GM20000 (cell line): Measurements from ENCODE around the gene GNG13.

Experiments used
- DNase-seq: peaks from one replicate; pipeline ENCODE4 v3.0.0; 2012; ENCODE audit warnings: low spot score
- TF ChIP-seq, protein P1 (sequence below): IDR thresholded peaks from 2 replicates; pipeline ENCODE4 v1.5.1; 2012; ENCODE audit warnings: mild to moderate bottlenecking, control low read depth; ENCODE audit errors: extremely low read depth, missing control alignments

The GNG13 gene

DNA sequence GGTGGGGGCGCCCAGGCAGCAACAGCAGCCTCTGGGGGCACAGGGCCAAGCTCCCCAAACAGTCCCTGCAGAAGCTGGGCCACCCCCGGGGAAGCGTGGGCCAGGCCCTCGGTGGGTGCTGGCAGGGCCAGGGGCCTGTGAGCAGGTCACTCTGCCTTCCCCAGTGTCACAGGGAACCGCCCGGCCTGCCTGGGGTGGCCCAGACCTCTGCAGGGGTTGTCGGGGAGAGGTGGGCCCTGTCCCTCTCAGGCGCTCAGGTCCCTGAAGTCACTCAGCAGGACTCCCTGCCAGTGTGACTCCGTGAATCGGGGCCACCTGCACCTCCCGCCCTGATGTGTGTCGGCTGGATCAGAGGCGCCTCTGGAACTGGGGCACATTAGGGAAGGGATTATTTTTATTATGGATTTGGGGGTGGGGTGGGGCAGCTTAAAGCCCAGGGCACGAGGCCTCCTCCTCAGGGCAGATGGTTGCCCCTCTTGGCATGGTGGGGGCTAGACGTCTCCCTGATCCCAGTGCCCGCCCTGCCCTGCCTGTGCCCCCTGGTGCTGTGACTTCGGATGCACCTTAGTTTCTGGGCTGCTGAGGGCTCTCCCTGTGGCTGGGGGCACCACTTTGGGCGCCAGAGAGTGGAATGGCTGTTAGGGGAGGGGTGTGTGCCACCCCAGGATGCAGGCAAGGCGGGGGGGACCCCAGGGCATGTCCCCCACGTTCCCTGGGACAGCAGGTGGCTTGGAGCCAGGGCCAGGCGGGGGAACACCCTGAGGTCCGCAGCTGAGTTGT is 1.2 kb upstream of the GNG13 start:
- TF ChIP-seq, protein P1, sequence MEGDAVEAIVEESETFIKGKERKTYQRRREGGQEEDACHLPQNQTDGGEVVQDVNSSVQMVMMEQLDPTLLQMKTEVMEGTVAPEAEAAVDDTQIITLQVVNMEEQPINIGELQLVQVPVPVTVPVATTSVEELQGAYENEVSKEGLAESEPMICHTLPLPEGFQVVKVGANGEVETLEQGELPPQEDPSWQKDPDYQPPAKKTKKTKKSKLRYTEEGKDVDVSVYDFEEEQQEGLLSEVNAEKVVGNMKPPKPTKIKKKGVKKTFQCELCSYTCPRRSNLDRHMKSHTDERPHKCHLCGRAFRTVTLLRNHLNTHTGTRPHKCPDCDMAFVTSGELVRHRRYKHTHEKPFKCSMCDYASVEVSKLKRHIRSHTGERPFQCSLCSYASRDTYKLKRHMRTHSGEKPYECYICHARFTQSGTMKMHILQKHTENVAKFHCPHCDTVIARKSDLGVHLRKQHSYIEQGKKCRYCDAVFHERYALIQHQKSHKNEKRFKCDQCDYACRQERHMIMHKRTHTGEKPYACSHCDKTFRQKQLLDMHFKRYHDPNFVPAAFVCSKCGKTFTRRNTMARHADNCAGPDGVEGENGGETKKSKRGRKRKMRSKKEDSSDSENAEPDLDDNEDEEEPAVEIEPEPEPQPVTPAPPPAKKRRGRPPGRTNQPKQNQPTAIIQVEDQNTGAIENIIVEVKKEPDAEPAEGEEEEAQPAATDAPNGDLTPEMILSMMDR: no peak
- DNase-seq: no peak

DNA sequence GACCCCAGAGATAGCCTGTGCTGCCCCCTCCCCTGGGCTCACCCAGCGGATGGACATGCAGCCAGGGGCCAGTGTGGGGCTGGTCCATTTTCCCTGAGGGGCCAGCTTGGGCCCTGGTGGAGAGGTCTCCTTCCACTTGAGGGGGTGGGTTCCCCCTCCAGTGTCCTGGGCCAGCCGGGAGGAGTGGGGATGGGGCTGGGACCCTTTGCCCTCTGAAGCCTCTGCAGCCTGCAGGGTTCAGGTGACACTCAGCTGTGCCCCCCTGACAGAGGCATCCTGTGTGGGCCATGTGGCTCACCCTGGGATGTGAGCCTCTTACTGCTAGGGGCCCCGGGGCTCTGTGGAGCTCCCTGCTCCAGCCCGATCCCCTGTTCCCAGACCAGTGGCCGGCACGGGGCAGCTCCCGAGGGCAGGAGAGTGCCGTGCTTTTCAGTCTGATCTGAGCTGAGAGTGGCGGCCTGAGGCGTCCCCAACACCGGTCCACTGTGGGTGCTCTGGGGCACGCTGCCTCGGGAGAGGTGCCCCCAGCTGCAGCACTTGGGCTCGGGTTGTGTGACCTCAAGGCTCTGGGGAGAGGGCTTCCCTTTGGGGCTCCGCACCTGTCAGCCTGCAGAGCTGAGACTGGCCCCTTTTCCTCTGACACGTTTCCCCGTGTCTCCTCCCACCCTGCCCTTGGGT is 439 bp upstream of the GNG13 start:
- DNase-seq: no peak
- TF ChIP-seq, protein P1: no peak

DNA sequence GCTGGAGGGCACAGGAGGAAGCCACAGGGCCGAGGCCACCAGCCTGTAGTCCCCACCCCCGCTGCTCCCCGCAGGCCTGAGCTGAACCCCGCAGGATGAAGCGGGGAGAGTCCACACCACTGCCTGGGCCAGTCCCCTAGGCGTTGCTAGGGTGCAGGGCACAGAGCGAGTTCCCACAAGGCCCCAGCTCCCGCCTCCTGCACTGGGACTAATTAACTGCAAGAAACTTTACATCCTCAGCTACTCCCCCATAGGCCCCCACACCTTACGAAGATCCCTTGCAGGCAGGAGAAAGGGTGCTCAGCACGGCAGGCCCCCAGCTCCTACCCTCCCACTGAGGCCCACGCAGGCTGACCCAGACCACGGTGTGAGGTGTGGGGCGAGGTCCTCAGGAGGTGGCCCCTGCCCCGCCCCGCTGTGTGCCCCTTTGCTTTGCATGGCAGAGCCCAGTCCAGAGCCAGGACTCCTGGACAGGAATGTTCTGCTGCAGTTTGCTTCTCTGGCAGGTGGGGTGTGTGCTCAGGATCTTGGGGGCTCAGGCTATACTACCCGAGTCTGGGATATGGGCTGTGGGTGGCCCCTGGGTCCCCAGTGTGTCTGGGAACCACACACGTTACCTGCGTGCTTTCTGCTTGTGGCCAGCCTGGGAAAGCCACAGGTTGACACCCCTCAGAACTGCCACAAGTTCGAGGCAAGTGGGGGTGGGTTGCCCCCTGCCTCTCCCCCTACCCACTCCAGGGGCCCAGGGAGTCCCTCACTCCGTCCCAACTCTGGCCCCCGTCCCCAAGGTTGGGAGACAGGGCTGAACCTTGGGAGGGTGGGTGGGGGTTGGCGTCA is 1.2 kb downstream of the GNG13 start:
- DNase-seq: no peak
- TF ChIP-seq, protein P1: no peak

DNA sequence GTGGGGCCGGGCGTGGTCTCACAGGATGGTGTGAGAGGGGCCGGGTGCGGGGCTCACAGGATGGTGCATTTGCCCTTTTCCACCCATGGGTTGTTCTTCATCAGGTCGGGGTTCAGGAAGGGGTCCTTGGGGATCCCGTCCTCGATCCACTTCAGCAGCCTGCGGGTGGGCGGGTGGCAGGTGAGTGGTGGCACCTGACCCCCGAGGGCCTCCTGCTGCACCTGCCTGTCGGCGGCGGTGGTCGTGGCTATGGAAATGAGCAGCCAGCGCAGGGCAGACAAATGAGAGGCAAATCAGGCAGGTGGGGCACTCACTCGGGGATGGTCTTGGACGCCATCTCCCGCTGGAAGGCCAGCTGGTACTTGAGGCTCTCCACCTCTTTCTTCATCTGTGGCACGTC is 1.9 kb downstream of the GNG13 start:
- TF ChIP-seq, protein P1: no peak
- DNase-seq: no peak

DNA sequence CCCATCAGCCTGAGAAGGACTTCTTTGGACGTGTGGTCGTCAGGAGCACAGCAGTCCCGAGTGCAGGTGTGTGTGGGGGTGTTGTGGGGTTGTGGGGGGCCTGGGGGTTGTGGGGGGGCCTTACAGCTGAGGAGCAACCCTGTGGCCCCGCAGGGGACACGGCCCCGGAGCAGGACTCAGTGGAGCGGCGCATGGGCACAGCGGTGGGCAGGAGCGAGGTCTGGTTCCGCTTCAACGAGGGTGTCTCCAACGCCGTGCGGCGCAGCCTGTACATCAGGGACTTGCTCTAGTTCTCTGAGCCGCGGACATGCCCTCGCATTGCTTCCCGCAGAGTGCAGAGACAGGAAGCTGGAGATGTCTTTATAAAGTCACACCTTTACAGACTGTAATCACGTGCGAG is 2.8 kb downstream of the GNG13 start:
- DNase-seq: no peak
- TF ChIP-seq, protein P1: no peak

DNA sequence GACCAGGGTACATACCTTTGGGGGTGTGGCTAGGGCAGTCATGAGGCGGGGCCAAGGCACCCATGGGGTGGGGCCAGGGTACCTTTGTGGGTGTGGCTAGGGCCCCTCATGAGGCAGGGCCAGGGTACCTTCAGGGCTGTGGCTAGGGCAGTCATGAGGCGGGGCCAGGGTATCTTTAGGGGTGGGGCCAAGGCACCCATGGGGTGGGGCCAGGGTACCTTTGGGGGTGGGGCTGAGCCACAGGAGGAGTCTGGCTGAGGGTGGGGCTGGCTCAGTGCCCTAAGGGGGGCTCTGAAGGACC is 3.5 kb downstream of the GNG13 start:
- no peak for DNase-seq
- TF ChIP-seq, protein P1: no peak
